Tibial artery (tissue), 4 donors: ENCODE data around the gene NINL.
"Not testable (repeated sequence)": the region's sequence is repeated elsewhere in the genome, so short reads cannot be mapped to it uniquely, and the experiment has no call there.

ENCODE experiments used
- DNase-seq, 2 donors: peaks; one replicate each; pipeline ENCODE4 v3.0.0-alpha.2; 2019
- H3K27ac ChIP-seq, 2 donors: fragments of 200-600 bp; sonication (generic) in 1 of 2; 1 replicate in 1 of 2; 2 replicates in 1 of 2; pipeline ENCODE4 v1.5.1; 2018 to 2019; ENCODE audit warnings: mild to moderate bottlenecking in 1 of 2
- H3K27me3 ChIP-seq, 2 donors: fragments of 200-600 bp; sonication (generic) in 1 of 2; one replicate each; pipeline versions ENCODE4 v1.5.1 to v1.6.0; 2016 to 2019
- H3K36me3 ChIP-seq, 3 donors: fragments of 200-600 bp; sonication (generic) in 2 of 3; one replicate each; pipeline ENCODE4 v1.5.1; 2016 to 2019; ENCODE audit warnings: mild to moderate bottlenecking in 2 of 3
- H3K4me1 ChIP-seq, 4 donors: fragments of 200-600 bp; sonication (generic) in 2 of 4; 1 replicate in 3 of 4; 2 replicates in 1 of 4; pipeline ENCODE4 v1.5.1; 2016 to 2019
- H3K4me3 ChIP-seq, 2 donors: fragments of 200-600 bp; sonication (generic) in 1 of 2; 1 replicate in 1 of 2; 2 replicates in 1 of 2; pipeline ENCODE4 v1.5.1; 2018 to 2019; ENCODE audit warnings: mild to moderate bottlenecking in 2 of 2
- H3K9me3 ChIP-seq, 3 donors: fragments of 200-600 bp; sonication (generic) in 1 of 3; one replicate each; pipeline ENCODE4 v1.5.1; 2016 to 2019
- CTCF ChIP-seq, 2 experiments: fragments of 200-600 bp in 1 of 2; fragments of 450-650 bp in 1 of 2; IDR thresholded peaks; one replicate each; pipeline ENCODE4 v1.5.1; 2017 to 2019; ENCODE audit warnings: antibody characterized with exemption in 2 of 2, mild to moderate bottlenecking in 1 of 2, moderate library complexity in 1 of 2
- intact Hi-C: fragments of 100-400 bp; cut with DNase I; formaldehyde crosslinking; loops from one replicate; pipeline ENCODE4 v1.15.0; 2023; ENCODE audit warnings: low total_unique reads

Gene NINL

DNA sequence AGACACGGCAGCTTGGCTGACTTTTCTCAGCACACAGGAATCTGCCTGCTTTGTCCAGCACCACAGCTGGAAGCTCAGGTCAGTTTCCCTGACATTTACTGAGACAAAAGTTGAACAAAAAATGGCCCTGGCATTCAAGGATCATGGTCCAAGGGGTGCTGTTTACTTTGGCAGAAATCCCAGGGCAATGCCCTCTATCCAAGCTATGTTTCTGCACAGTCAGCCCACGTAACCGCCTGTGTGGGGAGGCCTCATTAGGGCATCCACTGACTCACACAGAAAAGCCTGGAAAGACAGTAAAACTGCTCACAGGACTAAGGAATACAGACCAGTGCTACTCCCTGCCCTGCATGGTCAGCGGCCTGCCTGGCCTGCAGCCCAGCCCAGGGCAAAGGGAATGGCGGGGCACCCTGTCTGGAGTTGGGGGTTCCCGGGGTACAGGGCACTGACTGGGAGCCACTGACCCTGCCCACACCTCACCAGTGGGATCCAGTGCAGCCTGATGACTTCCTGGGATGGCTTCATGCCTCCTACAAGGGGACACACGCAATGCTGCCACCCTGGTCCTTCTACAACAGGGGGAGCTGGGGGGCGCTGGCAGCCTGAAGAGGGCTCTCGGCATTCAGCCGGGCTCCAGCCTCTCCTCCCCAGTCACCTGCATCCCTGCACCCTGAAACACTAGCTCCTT lies 77.1 kb downstream of the NINL start:
- intact Hi-C loops = no loop called here
- Histone ChIP-seq H3K4me1 (peaks cover 0 to 10% (median 6%) of the 10 kb centered on the region in 4 donors), H3K4me3 (no peak overlapping the region), H3K27ac (no peak overlapping the region), H3K27me3 (no peaks in the 10 kb centered on the region), H3K36me3 (peaks cover 6 to 80% (median 33%) of the 10 kb centered on the region in 3 donors), H3K9me3 (no peaks in the 10 kb centered on the region)
- no peak for DNase-seq
- TF ChIP-seq CTCF (IDR thresholded peaks at IDR 0.05) = no peak

GRCh38 chr20:25507385-25508082 lies 77.8 kb downstream of the NINL start:
- Histone ChIP-seq H3K36me3 (peaks cover 6 to 80% (median 28%) of the 10 kb centered on the region in 3 donors), H3K27ac (no peak overlapping the region)
- TF ChIP-seq CTCF (IDR thresholded peaks at IDR 0.05) = no peak

DNA sequence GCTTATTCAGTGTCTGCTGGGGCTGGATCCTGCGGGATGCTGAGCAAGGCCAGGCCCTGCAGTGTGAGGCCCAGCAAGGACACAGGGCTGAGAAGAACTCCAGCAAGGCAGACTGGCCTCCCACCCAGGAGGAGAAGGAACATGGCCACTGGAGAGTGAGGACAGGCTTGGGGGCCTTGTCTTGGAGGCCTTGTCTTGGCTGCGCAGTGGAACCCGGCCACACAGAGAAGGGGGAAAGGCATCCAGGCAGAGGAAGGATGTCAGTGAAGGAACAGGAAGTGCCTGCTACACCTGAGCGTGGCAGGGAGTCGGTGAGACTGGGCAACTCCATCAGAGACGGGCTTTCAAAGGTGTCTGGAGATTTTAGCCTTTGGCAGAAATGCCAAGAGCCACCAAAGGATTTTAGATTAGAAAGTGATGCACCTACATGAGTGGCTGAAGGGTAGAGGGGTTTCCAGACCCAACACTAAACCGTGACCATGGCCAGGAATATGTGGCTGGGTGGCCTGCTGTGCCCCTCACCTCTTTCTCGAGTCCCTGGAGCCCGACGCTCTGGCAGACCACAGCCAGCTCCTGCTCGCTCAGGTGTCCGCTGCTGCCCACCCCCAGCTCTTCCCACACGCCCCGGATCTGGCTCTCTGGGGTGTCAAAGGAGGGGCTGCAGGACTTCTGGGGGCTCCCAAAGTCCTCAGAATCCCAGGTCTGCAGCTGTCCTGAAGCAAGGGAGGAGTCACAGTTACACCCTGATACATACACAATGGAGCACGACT lies 80.8 kb downstream of the NINL start:
- Histone ChIP-seq H3K27ac (no peak overlapping the region), H3K9me3 (no peaks in the 10 kb centered on the region), H3K4me3 (no peak overlapping the region), H3K27me3 (no peaks in the 10 kb centered on the region), H3K4me1 (peaks cover 0 to 10% (median 6%) of the 10 kb centered on the region in 4 donors), H3K36me3 (peaks cover 0 to 77% (median 10%) of the 10 kb centered on the region in 3 donors)
- no peak for DNase-seq
- no peak for TF ChIP-seq CTCF (IDR thresholded peaks at IDR 0.05)
- intact Hi-C loops = no loop called here

More at GRCh38 chr20:25507385-25508082, 77.8 kb downstream of the NINL start:
- DNase-seq = no peak
- Histone ChIP-seq H3K4me3 (no peak overlapping the region), H3K4me1 (peaks cover 0 to 10% (median 6%) of the 10 kb centered on the region in 4 donors), H3K27me3 (no peaks in the 10 kb centered on the region), H3K9me3 (no peaks in the 10 kb centered on the region)
- intact Hi-C loops = no loop called here

DNA sequence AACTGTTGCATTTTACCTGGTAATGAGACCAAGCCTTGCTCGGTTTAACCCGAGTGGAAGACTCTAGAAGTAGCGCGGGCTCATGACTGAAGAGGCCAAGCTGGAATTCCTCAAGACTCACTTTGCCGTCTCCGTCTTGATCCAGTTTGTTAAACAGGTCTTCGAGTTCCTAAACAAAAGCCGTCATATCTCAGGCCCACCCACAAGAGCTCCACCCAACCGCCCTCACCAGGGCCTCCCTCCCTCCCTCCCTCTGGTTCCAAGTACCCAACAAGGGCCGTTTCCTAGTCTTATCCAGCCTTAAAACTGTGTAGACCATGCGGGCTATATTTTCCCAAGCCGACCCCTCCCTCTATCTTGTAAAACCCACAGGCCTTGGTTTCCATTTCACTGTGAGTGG lies 81.4 kb downstream of the NINL start:
- intact Hi-C loops = no loop called here
- H3K9me3 ChIP-seq = no peaks in the 10 kb centered on the region
- no peak overlapping the region for H3K4me3 ChIP-seq
- H3K4me1 ChIP-seq = peaks cover 0 to 10% (median 6%) of the 10 kb centered on the region in 4 donors
- H3K36me3 ChIP-seq = peaks cover 0 to 76% (median 5%) of the 10 kb centered on the region in 3 donors
- TF ChIP-seq CTCF (IDR thresholded peaks at IDR 0.05) = no peak
- H3K27ac ChIP-seq = no peak overlapping the region
- no peaks in the 10 kb centered on the region for H3K27me3 ChIP-seq
- no peak for DNase-seq

- H3K4me3 ChIP-seq, H3K9me3 ChIP-seq, H3K27me3 ChIP-seq, intact Hi-C loops, H3K4me1 ChIP-seq, DNase-seq, H3K27ac ChIP-seq: not testable (repeated sequence)
- H3K36me3 ChIP-seq = peaks cover 0 to 76% (median 5%) of the 10 kb centered on the region in 3 donors
Measured at GRCh38 chr20:25503051-25503639, 82.2 kb downstream of the NINL start.
